GM18499 (cell line): ENCODE results near the gene EXD3.
"Not testable (repeated sequence)": the region's sequence is repeated elsewhere in the genome, so short reads cannot be mapped to it uniquely, and the experiment has no call there.

Experiments
- ATAC-seq: cut with Tn5 transposase; IDR thresholded peaks from one replicate; pipeline ENCODE4 v1.9.1; 2021; ENCODE audit warnings: moderate number of reproducible peaks; ENCODE audit not compliant: insufficient read depth, unreplicated experiment

The EXD3 gene

DNA sequence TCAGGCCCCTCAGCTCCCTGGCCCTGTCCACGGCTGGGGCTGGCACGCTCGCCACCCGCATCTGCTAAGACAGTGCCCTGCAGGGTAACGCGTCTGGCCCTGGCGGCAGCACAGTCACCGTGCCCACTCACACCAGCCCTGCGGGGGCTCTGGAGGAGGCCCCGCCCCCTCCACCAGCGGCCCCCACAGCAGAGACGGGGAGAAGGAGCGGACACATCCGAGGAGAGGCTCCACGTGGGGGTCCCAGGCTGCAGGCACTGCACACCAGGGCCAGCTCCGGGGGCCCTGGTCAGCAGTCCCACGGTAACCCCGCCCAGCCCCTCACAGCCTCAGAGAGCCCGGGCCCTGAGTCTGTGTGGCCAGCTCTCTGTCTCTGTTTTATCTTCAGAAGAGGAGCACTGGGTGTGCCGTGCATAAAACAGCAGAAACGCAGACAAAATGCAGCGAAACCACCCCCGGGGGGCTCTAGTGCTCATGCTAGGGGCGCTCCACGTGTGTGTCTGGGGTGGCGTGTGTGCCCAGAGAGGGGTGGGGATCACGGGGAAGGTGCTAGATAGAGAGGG is 73.4 kb downstream of the EXD3 start:
- ATAC-seq, result no peak

- ATAC-seq, result no peak
These were observed 74.0 kb downstream of the EXD3 start for GRCh38 chr9:137348769-137349470.

DNA sequence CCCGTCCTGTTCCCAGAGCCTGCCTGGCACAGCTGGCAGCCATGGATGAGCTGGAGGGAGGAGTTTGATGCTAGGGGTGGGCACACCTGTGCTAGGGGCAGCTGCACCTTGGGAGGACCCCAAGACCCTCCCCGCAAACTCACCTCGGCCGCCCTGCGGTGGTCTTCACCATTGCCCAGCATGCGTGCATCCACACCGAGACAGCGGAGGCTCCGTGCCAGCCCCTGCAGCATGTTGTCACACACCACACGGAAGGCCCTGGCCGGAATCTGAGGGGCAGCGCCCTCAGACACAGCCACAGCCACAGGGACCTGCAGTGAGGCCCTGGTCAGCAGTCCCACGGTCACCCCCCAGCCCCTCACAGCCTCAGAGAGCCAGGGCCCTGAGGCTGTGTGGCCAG is 75.0 kb downstream of the EXD3 start:
- ATAC-seq, result no peak

GRCh38 chr9:137342482-137342881 is 80.5 kb downstream of the EXD3 start:
- no peak for ATAC-seq

- ATAC-seq, result no peak
These were observed 81.7 kb downstream of the EXD3 start for GRCh38 chr9:137341227-137341626.

DNA sequence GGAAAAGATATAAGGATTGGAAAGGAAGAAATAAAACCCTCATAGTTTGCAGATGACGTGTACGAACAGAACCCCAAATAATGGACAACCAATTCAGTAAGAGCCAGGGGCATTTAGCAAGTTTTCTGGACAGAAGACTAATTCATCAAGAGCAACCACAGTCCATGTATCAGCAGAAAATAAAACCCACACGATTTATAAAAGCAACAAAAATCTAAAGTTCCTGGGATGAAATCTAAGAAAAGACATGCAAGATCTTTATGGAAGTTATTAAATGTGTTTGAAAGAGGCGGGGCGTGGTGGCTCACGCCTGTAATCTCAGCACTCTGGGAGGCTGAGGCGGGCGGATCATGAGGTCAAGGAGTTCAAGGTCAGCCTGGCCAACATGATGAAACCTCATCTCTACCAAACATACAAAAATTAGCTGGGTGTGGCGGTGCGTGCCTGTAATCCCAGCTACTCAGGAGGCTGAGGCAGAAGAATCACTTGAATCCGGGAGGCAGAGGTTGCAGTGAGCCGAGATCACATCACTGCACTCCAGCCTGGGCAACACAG is 83.0 kb downstream of the EXD3 start:
- not testable (repeated sequence) for ATAC-seq

GRCh38 chr9:137339045-137339907 is 83.7 kb downstream of the EXD3 start:
- ATAC-seq, result no peak

DNA sequence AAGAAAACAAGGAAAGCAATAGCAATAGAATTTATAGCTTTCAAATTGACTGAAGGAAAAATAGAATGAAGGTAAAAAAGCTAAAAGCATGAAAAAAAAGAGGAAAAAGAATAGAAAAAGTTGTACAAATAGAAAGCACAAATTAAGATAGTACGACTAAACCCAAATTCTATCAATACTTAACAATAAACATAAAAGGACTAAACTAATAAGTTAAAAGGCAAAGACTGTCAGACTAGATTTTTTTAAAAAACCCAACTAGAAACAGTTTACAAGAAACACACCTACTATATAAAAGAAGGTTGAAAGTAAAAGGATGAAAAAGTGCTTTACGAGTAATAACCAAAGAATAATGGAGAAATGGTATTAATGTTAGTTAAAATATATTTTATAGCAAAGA is 86.2 kb downstream of the EXD3 start:
- ATAC-seq, result no peak

GRCh38 chr9:137333016-137333671 is 89.8 kb downstream of the EXD3 start:
- ATAC-seq, result no peak

GRCh38 chr9:137331929-137332328 is 91.0 kb downstream of the EXD3 start:
- no peak for ATAC-seq

GRCh38 chr9:137330689-137331088 is 92.3 kb downstream of the EXD3 start:
- ATAC-seq, result no peak

DNA sequence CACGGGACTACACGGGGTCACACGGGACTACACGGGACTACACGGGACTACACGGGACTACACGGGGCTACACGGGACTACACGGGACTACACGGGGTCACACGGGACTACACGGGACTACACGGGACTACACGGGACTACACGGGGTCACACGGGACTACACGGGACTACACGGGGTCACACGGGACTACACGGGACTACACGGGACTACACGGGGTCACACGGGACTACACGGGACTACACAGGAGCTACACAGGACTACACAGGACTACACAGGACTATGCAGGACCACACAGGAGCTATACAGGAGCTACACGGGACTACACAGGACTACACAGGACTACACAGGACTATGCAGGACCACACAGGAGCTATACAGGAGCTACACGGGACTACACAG is 93.4 kb downstream of the EXD3 start:
- ATAC-seq, result not testable (repeated sequence)

- ATAC-seq, result not testable (repeated sequence)
These were observed 95.1 kb downstream of the EXD3 start for GRCh38 chr9:137327641-137328550.

- no peak for ATAC-seq
These were observed 96.4 kb downstream of the EXD3 start for GRCh38 chr9:137326445-137327065.

GRCh38 chr9:137325799-137326198 is 97.2 kb downstream of the EXD3 start:
- ATAC-seq, result no peak

GRCh38 chr9:137325124-137325523 is 97.8 kb downstream of the EXD3 start:
- no peak for ATAC-seq

DNA sequence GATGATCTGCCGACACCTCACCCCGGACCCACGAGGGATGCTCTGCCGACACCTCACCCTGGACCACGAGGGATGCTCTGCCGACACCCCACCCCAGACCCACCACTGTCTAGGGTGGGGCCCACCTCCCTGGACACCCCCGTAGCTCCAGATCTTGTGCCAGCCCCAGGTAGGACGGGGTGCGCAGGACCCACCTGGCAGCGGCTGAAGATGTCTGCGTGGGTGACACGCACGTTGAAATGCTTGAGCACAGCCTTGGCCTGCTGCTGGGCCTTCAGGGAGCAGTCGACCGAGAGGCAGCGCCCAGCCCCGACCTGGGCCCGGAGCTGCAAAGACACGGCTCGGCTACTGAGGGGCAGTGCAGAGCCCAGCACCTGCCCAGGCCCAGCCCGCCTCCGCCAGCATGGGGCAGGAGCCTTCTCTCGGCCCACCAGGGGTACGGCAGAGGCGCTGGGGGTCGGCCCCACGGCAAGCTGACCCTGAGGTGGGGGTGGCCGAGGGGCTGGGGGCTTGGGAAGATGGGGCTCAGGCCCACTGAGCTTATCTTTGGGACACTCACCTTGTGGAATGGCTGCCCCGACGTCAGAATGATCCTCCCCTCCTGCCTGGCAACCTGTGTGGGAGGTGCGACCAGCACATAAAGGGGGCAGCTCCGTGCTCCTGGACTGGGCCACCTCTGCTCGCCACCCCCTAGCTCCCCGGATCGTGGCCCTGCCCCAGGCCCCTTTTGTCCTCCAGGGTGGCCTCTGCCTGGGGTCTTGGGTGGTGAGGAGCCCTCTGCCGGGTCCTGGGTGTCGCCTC is 99.2 kb downstream of the EXD3 start:
- ATAC-seq, result no peak

DNA sequence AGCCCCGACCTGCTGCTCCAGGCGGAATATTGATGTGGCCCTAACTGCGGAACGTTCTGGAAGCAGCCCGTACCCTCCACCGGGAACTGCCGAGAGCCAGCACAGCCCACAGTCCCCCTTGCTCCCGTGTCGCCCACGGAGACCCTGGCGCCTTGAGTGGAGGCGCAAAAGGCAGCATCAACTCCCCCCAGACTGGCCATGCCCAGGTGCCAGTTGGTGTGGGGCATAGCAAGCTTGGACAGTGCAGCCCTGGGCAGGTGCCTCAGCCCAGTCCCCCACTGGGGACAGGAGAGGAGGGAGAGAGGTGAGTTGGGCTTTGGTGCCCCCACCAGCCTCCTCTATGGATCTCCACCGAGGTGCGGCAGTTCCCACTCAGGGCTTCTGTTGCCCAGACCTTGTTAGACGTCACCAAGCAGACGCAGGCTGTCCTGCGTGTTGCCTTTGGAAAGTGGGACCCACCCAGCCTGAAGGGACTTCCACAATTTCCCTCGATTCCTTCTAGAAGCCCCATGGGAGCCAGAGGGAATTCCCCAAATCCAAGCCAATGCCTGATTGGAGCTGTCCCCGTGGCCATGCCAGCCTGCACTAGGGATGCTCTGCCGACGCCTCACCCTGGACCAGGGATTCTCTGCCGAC is 101.1 kb downstream of the EXD3 start:
- no peak for ATAC-seq
